Activated naive CD4-positive, alpha-beta T cell treated with anti-CD3 and anti-CD28 coated beads, Interleukin-2, amount 50 U/mL, for 16 hours (primary cell): Measurements from ENCODE around the gene CFHR2.
"Not testable (repeated sequence)": the region's sequence is repeated elsewhere in the genome, so short reads cannot be mapped to it uniquely, and the experiment has no call there.

Source experiments
- DNase-seq: peaks from one replicate; pipeline ENCODE4 v3.0.0-alpha.2; 2020

CFHR2 gene

DNA sequence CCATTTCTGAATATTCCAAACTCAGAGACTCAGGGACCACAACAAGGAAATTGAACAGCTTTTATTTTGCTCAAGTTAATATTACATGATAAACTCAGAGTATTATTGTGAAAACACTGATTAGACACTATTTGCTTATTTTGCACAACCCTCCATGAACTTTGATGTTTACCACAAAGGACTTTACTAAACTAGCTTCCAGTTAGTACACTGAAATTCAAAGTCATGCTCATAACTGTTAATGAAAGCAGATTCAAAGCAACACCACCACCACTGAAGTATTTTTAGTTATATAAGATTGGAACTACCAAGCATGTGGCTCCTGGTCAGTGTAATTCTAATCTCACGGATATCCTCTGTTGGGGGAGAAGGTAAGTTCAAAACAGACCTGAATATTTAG lies at the start of gene CFHR2:
TSS of gene CFHR2 (plus strand) at position 171 of the 400 bp plus-strand sequence. CDS start at position 314, 143 bp downstream.
- DNase-seq: not testable (repeated sequence)

DNA sequence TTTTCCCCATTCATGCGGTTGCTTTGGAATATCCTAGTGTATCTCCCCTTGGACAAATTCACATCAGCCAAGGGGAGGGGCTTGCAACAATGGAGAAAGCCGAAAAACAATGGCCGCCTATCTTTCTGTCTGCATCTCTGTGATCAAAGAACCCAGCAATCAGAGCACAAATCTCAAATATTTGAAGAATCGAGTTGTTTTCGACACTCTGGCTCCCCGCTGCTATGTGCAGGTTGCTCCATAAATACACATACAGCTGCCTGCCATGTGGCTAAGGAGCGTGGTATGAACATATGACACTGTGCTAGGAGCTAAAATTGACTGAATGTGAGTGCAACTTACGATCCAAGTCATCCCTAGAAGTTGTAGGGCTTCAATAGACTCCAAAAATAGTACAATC lies 47.2 kb upstream of the CFHR2 start:
- no peak for DNase-seq

DNA sequence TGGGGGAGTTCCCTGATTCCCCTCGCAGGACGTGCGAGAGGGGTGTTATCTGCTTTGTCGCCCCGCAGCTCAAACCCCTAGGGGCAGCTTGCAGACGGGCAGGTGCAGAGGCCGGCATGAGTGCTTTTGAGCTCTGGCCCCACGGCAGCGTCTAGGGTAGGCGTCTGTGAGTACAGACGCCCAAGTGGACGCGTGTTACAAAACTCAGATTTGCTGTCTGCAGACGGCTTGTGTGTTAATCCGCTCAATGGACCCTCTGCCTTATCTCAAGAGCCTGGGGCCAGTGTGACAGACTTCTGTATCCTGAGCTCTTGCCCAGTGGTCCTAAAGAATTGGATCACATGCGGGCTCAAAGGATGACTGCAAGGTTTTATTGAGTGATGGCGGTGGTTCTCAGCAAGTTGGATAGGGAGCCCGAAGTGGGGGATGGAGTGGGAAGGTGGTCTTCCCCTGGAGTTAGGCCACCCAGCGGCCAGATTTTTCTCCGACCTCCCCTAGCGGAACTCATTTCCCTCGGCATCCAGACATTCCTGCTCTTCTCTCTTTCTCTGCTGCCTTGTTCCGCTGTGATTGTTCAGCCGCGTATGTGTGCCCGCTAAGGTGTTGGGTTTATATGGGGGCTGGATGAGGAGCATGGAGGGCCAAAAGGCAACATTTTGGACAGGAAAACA lies 46.2 kb upstream of the CFHR2 start:
- DNase-seq: no peak

DNA sequence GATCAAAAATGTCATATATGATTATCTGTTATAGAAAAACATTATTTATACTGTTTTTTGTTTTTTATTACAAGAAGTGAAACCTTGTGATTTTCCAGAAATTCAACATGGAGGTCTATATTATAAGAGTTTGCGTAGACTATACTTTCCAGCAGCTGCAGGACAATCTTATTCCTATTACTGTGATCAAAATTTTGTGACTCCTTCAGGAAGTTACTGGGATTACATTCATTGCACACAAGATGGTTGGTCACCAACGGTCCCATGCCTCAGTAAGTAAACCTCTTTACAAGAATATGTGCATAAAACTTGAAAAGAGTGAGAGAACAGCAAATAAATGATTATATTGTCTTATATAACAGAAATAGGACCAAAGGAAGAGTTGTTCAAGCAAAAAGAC lies 41.2 kb upstream of the CFHR2 start:
- DNase-seq: no peak

DNA sequence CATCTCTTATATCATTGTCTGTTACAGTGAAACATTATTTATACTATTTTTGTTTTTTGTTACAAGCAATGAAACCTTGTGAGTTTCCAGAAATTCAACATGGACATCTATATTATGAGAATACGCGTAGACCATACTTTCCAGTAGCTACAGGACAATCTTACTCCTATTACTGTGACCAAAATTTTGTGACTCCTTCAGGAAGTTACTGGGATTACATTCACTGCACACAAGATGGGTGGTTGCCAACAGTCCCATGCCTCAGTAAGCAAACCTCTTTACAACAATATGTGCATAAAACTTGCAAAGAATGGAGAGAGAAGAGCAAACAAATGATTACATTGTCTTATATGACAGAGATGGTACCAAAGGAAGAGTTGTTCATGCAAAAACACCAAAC lies 33.3 kb upstream of the CFHR2 start:
- no peak for DNase-seq

DNA sequence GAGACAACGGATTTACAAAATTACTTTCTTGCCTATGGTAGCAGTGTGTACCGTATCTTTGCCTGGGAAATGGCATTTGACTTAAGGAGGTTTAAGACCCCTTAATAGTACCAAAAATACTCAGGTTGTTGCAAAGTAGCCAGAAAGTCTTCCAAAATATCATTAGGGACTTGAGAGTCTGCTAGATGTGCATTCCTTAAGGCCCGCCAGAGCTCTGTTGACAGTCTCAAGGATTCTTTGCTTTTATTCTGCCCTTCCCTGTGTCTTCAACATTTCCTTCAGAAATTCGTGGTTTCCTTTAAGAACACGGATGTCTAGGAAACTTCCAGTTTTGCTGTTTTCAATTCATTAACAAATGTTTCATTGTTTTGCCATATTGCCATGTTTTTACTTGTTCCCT lies 31.3 kb upstream of the CFHR2 start:
- not testable (repeated sequence) for DNase-seq

DNA sequence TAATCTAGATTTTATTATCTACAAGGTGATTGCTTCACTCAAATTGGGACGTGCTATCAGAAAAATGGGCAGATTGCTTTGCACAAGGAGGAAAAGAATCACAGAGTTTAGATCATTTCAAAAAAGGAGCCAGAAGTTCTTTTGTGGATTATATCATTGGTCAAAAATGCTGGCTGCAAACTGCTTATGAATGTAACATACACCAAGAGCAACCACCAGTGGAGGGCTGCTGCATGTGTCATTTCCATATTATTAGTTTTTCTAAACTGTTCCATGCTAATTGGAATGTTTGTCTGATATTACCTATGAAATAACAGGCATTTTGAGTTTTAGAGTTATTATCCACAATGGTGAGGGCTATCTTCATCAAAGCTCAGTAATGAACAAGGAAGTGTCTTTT lies 16.7 kb upstream of the CFHR2 start:
- DNase-seq: not testable (repeated sequence)

DNA sequence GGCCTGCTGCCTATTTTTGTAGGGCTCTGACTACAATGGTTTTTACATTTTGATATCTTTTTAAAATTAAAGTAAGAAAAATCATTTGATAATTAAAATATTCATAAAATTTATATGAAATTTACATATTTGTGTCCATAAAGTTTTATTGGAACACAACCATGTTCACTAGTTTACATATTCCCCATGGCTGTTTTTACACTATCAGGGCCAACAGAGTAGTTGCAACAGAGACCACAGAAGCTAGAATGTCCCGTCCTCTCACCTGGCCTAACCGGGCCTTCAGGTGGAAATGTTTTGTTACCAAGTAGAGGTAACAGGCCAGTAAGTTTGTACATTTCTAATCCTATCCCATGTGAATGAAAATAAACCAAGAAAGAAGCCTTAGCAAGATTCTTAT lies 10.7 kb upstream of the CFHR2 start:
- DNase-seq: not testable (repeated sequence)

DNA sequence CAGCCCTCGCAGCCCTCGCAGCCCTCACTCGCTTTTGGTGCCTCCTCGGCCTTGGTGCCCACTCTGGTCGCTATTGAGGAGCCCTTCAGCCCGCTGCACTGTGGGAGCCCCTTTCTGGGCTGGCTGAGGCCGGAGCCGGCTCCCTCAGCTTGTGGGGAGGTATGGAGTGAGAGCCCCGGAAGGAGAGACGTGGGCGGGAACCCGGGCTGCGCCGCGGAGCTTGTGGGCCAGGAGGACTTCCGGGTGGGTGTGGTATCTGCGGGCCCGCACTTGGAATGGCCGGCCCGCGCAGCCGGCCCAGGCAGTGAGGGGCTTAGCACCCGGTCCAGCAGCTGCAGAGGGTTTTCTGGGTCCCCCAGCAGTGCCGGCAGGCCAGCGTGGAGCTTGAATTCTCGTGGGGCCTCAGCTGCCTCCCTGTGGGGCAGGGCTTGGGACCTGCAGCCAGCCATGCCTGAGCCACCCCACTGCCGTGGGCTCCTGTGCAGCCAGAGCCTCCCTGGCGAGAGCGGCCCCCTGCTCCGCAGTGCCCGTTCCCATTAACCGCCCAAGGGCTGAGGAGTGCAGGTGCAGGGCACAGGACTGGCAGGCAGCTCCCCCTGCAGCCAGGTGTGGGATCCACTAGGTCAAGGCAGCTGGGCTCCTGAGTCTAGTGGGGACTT lies 9.9 kb upstream of the CFHR2 start:
- no peak for DNase-seq

DNA sequence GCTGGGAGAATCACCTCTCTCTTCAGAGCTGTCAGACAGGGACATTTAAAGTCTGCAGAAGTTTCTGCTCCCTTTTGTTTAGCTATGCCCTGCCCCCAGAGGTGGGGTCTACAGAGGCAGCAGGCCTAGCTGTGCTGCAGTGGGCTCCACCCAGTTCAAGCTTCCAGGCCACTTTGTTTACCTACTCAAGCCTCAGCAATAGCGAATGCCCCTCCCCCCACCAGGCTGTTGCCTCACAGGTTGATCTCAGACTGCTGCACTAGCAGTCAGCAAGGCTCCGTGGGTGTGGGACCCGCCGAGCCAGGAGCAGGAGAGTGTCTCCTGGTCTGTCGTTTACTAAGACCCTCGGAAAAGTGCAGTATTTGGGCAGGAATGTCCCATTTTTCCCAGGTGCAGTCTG lies 2.1 kb upstream of the CFHR2 start:
- not testable (repeated sequence) for DNase-seq

DNA sequence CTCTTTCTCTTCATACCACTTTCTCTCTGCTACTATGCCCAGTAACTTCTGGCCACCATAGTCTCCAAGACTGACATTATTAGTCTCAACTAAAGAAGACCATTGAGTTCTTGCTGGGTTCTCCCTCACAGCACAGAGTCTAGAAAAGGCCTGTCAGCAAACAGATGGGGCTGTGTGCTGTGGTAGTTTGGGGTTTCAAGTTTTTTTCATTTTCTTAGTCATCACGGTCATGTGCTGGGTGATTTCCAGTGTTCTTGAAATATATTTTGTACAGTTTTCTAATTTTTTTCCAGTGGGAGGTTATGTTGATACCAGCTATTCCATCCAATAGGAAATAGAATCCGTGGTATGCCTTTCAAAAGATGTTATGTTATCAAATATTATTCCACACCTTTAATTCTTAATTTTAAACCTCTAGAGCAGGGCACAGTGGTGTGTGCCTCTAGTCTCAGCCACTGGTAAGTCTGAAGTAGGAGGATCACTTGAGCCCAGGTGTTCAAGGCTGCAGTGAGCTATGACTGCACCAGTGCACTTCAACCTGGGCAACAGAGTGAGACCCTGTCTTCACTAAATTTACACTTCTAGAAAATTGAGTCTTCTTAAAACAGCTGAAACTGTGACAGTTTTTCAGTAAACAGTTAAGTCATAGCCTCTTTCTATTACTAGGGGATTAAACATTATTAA lies 8.3 kb downstream of the CFHR2 start:
- no peak for DNase-seq

DNA sequence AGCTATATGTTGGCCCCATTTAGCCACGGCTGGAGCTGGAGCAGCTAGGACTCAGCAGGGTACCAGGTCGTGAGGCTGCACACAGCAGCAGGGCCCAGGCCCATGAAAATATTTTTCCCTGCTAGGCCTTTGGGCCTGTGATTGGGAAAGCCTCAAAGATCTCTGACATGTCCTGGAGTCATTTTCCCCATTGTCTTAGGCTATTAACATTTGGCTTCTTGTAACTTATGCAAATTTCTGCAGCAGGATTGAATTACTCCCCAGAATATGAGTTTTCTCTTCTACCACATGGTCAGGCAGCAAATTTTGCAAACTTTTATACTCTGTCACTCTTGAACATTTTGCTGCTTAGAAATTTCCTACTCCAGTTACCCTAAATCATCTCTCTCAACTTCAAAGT lies 11.2 kb downstream of the CFHR2 start:
- no peak for DNase-seq

DNA sequence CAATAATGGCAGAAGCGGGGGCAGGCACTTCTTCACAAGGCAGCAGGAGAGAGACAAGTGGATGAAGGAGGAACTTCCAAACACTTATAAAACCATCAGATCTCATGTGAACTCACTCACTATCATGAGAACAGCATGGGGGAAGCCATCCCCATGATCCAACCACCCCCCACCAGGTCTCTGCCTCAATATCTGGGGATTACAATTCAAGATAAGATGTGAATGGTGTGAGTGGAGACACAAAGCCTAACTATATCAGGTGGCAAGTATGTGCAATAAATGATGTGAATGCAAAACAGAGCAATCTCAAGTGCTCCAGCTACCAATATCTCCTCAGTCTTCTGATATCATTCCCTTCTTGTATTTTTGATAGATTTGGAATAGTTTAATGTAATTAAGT lies 12.4 kb downstream of the CFHR2 start:
- no peak for DNase-seq

DNA sequence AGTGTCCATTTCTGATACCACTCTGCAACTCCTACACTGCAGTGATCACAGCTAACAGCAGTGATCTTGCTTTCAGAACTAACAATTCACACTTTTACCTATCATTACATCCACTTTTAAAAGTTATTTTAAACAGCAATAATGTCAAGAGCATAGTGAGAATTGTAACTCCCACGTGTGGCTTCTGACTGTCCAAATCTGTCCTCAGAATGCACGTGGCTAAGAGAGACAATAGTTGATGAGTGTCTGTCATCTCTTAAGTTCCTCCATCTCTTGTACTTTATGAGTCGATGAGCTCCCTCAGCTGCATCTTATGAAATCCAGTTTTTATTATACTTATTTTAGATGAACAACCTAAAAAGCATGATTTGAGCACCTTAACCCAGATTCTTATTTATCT lies 17.3 kb downstream of the CFHR2 start:
- DNase-seq: no peak

DNA sequence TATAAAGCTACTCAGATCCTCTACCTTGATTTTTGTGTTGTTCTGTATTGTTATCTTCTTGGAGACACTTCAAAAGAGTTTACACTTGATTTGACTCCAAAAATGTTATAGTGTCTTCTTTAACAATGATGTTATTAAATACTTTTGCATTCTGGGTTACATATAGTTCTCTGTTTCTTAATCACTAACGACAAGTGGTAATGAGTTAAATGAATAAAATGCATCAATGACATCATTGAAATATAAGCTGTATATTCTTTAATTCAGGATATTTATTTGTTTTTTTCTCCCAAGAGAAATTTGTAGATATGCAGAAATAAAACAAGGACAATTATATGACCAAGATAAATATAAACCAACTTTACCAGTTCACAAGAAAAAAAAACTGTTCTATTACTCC lies 26.6 kb downstream of the CFHR2 start:
- no peak for DNase-seq

DNA sequence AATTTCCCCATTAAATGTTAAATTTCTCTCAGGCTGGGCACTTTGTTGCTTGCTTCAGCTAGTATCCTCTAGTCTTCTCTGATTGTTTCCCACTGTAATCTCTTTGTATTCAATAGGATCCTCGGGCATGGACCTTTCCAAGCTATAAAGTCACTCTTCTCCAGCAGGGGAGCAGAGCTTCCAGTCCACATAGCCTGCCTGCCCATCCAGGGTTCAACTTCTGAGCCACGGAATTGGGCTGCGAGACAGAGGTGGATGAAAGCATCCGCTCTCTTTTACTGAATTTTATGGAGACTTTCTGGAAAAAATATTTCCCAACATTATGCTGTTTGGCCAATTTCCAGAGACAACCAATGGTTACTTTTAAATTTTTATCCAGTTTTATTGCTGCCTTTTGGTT lies 32.7 kb downstream of the CFHR2 start:
- DNase-seq: no peak

DNA sequence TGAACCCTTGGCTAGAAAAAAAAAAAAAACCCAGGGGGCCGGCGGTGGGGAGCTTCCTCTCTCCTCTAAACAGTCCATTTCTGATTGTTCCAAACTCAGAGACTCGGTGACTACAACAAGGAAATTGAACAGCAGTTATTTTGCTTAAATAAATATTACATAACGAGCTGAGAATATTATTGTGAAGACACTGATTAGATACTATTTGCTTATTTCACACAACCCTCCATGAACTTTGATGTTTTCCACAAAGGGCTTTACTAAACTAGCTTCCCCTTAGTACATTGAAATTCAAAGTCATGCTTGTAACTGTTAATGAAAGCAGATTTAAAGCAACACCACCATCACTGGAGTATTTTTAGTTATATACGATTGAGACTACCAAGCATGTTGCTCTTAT lies 33.7 kb downstream of the CFHR2 start, which contains the start of gene CFHR5:
TSS of gene CFHR5 (plus strand) at position 279 of the 400 bp plus-strand sequence. CDS start at position 388, 109 bp downstream.
- DNase-seq: no peak

DNA sequence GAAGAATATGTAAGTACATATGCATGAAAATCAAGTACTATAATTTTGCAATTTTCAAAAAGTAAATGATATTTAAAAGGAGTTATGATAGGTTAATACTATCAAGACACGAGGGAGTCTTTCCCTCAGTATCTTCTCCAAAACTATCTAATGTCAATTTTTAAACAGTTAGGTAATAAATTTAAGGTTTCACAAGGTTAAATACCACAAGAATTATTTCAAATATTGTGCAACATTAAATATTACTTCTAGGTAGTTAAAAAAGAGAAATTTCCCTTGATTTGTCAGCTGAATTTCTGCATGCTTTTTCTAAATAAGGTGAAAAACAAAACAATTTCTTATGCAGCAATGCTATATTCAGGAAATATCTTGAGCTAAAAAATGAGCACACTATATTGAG lies 37.3 kb downstream of the CFHR2 start:
- no peak for DNase-seq

DNA sequence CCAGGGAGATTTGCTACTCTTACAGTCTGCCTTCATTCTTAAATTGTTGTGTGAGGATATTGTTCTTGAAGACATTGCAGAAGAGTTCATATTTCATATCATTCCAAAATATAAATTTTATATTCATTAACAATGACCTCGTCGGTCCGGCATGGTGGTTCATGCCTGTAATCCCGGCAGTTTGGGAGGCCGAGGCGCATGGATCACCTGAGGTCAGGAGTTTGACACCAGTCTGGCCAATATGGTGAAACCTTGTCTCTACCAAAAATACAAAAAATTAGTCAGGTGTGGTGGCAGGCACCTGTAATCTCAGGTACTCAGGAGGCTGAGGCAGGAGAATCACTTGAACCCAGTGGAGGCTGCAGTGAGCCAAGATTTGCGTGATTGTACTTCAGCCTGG lies 38.7 kb downstream of the CFHR2 start:
- DNase-seq: not testable (repeated sequence)

DNA sequence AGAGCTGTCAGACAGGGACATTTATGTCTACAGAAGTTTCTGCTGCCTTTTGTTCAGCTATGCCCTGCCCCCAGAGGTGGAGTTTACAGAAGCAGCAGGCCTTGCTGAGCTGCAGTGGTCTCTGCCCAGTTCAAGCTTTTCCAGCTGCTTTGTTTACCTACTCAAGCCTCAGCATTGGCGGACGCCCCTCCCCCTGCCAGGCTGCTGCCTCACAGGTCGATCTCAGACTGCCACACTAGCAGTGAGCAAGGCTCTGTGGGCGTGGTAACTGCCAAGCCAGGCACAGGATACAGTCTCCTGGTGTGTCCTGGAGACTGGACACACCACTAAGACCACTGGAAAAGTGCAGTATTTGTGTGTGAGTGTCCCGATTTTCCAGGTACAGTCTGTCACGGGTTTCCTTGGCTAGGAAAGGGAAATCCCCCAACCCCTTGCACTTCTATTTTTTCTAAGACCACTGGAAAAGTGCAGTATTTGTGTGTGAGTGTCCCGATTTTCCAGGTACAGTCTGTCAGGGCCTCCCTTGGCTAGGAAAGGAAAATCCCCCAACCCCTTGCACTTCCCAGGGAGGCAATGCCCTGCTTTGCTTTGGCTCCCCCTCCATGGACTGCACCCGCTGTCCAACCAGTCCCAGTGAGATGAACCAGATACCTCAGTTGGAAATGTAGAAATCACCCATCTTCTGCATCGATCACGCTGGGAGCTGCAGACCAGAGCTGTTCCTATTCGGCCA lies 48.5 kb downstream of the CFHR2 start:
- DNase-seq: not testable (repeated sequence)

DNA sequence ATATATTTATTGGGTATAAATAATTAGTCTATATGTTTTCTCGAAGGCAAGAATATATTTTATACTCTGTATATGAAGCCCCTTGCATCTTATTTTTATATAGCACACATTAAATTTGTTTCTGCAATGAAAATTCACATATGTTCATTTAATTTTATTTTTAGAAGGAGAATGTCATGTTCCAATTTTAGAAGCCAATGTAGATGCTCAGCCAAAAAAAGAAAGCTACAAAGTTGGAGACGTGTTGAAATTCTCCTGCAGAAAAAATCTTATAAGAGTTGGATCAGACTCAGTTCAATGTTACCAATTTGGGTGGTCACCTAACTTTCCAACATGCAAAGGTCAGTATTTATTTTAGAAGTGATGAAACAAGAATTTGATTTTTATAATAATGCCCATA lies 50.4 kb downstream of the CFHR2 start:
- no peak for DNase-seq

DNA sequence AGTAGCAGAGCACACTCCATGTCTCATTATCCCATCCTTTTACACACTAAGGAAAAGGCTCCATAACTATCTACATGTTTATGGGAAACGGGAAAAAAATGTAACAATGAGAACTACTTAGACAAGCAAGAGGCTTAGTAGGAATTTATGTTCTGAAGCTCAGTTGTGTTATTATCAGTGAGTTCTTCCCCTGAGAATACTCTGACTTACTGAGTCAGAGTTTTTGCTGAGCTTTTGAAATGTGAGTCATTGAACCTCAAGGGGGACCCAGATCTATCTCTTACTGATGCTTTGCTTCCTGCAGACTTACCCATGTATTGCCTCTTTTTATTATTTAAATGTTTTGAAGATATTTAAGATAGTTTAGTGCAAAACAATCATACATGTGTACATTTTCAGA lies 53.9 kb downstream of the CFHR2 start:
- DNase-seq: no peak

DNA sequence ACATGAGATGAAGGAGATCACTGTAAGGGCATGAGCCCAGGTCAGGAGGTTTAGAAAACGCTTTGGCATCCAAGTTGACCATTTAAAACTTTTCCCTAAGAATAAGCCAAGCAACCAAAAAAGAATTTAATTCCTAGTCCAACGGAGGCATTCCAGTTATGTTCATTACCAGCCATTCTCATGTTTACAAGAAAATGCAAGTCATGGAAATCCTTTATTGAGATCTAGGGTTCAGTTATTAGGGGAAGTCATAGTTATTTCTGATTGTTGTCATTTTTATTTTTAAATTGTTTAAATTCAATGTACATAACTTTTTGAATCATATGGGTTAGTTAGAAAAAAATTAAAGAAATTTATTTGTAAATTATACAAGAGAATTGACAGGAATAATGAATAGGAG lies 58.3 kb downstream of the CFHR2 start:
- no peak for DNase-seq
